ENCODE measurements around the gene WDFY4.

The WDFY4 gene

GRCh38 chr10:48834189-48834965, 149.7 kb downstream of the WDFY4 start (continued):
- no peak for TF ChIP-seq PATZ1 (CRISPR knock-in tag; IDR thresholded peaks at IDR 0.05; ENCODE audit: borderline replicate concordance)
- TF ChIP-seq ESRRG (CRISPR knock-in tag; IDR thresholded peaks at IDR 0.05): no peak
- TF ChIP-seq SNAI2 (CRISPR knock-in tag; IDR thresholded peaks at IDR 0.05): no peak
- TF ChIP-seq CREB5 (CRISPR knock-in tag; IDR thresholded peaks at IDR 0.05; ENCODE audit: low read depth): no peak
- TF ChIP-seq ZFP3 (CRISPR knock-in tag; IDR thresholded peaks at IDR 0.05): no peak

GRCh38 chr10:48835781-48836180, 151.1 kb downstream of the WDFY4 start:
- ATAC-seq: no peak
- no peak for TF ChIP-seq ZNF70 (CRISPR knock-in tag; IDR thresholded peaks at IDR 0.05)
- TF ChIP-seq ZNF8 (CRISPR knock-in tag; IDR thresholded peaks at IDR 0.05): no peak
- TF ChIP-seq CSRNP3 (CRISPR knock-in tag; IDR thresholded peaks at IDR 0.05): no peak
- no peak for TF ChIP-seq PATZ1 (CRISPR knock-in tag; IDR thresholded peaks at IDR 0.05; ENCODE audit: borderline replicate concordance)
- no peak for TF ChIP-seq ZFP30 (CRISPR knock-in tag; IDR thresholded peaks at IDR 0.05)
- TF ChIP-seq BACH2 (CRISPR knock-in tag; IDR thresholded peaks at IDR 0.05; ENCODE audit: borderline replicate concordance): no peak
- TF ChIP-seq ZFP3 (CRISPR knock-in tag; IDR thresholded peaks at IDR 0.05): no peak
- no peak for TF ChIP-seq ZC3H10 (CRISPR knock-in tag; IDR thresholded peaks at IDR 0.05)
- TF ChIP-seq CREB5 (CRISPR knock-in tag; IDR thresholded peaks at IDR 0.05; ENCODE audit: low read depth): no peak
- no peak for TF ChIP-seq TOX (CRISPR knock-in tag; IDR thresholded peaks at IDR 0.05; ENCODE audit: borderline replicate concordance)
- no peak for TF ChIP-seq ARNTL (CRISPR knock-in tag; IDR thresholded peaks at IDR 0.05; ENCODE audit: borderline replicate concordance, low read depth)
- no peak for TF ChIP-seq ISL1 (CRISPR knock-in tag; IDR thresholded peaks at IDR 0.05)

- no peak for ATAC-seq
- TF ChIP-seq TSHZ2 (CRISPR knock-in tag; IDR thresholded peaks at IDR 0.05): no peak
- TF ChIP-seq ZFP3 (CRISPR knock-in tag; IDR thresholded peaks at IDR 0.05): no peak
- TF ChIP-seq ZNF70 (CRISPR knock-in tag; IDR thresholded peaks at IDR 0.05): no peak
- TF ChIP-seq RARB (CRISPR knock-in tag; IDR thresholded peaks at IDR 0.05): no peak
- no peak for TF ChIP-seq ISL1 (CRISPR knock-in tag; IDR thresholded peaks at IDR 0.05)
- TF ChIP-seq TCF4 (CRISPR knock-in tag; IDR thresholded peaks at IDR 0.05; ENCODE audit: borderline replicate concordance): no peak
- TF ChIP-seq BACH2 (CRISPR knock-in tag; IDR thresholded peaks at IDR 0.05; ENCODE audit: borderline replicate concordance): no peak
- no peak for TF ChIP-seq OSR1 (CRISPR knock-in tag; IDR thresholded peaks at IDR 0.05)
- TF ChIP-seq CSDC2 (CRISPR knock-in tag; IDR thresholded peaks at IDR 0.05): no peak
- no peak for TF ChIP-seq TOX (CRISPR knock-in tag; IDR thresholded peaks at IDR 0.05; ENCODE audit: borderline replicate concordance)
- TF ChIP-seq SNAI2 (CRISPR knock-in tag; IDR thresholded peaks at IDR 0.05): no peak
- no peak for TF ChIP-seq ESRRG (CRISPR knock-in tag; IDR thresholded peaks at IDR 0.05)
- TF ChIP-seq PATZ1 (CRISPR knock-in tag; IDR thresholded peaks at IDR 0.05; ENCODE audit: borderline replicate concordance): no peak
- no peak for TF ChIP-seq POU6F1 (CRISPR knock-in tag; IDR thresholded peaks at IDR 0.05; ENCODE audit: borderline replicate concordance, low read depth)
- TF ChIP-seq ARNTL (CRISPR knock-in tag; IDR thresholded peaks at IDR 0.05; ENCODE audit: borderline replicate concordance, low read depth): no peak
These were observed 151.9 kb downstream of the WDFY4 start for GRCh38 chr10:48836605-48837004.
